Stimulated activated effector memory CD8-positive, alpha-beta T cell treated with anti-CD3 and anti-CD28 coated beads, Interleukin-12 subunit alpha, Interleukin-12 subunit beta, amount 100 ng/mL, for 72 hours (primary cell): ENCODE results near the gene TMIGD1.
A peak's percentile ranks its signal among the peaks of the same experiment; 100 is the strongest.

Source experiments
- ATAC-seq: fragments of 150-1000 bp; cut with Tn5 transposase; 2 replicates; pipeline ENCODE4 v1.10.0; 2021
- DNase-seq, 2 donors: peaks; one replicate each; pipeline ENCODE4 v3.0.0; 2021 to 2022; ENCODE audit warnings: low spot score in 2 of 2
- H3K27ac Mint-ChIP-seq: one replicate; pipeline ENCODE4 v1.8.0; 2022; ENCODE audit warnings: mild to moderate bottlenecking, mixed read lengths
- H3K36me3 Mint-ChIP-seq: one replicate; pipeline ENCODE4 v1.8.0; 2022; ENCODE audit warnings: mild to moderate bottlenecking, mixed read lengths
- H3K4me1 Mint-ChIP-seq: one replicate; pipeline ENCODE4 v1.8.0; 2022; ENCODE audit warnings: mixed read lengths
- H3K4me3 Mint-ChIP-seq: one replicate; pipeline ENCODE4 v1.8.0; 2022; ENCODE audit warnings: mild to moderate bottlenecking, mixed read lengths
- H3K9me3 Mint-ChIP-seq: one replicate; pipeline ENCODE4 v1.8.0; 2022; ENCODE audit warnings: mixed read lengths

The TMIGD1 gene

GRCh38 chr17:30292286-30292858, 41.5 kb downstream of the TMIGD1 start:
- peak overlapping the region; percentile 90 for H3K27ac Mint-ChIP-seq

GRCh38 chr17:30291543-30292285, 42.1 kb downstream of the TMIGD1 start, which contains the start of gene BLMH:
Gene BLMH (minus strand): TSS chr17:30291944. CDS start chr17:30291819, 125 bp downstream.
- Mint-ChIP-seq H3K36me3 (peaks cover 37% of the 10 kb centered on the region), H3K4me3 (peak within 1 kb of the TSS; percentile 81), H3K9me3 (no peaks in the 10 kb centered on the region), H3K27ac (peak within 1 kb of the TSS; percentile 90), H3K4me1 (peaks cover 10% of the 10 kb centered on the region)
- DNase-seq (peak; percentile 77 to 90), ATAC-seq (peak; percentile 86)

More at GRCh38 chr17:30292286-30292858, 41.5 kb downstream of the TMIGD1 start:
- Mint-ChIP-seq H3K4me1 (peaks cover 10% of the 10 kb centered on the region), H3K4me3 (peak overlapping the region; percentile 81), H3K9me3 (no peaks in the 10 kb centered on the region), H3K36me3 (peaks cover 30% of the 10 kb centered on the region)
- DNase-seq (no peak), ATAC-seq (no peak)

- Mint-ChIP-seq H3K9me3 (no peaks in the 10 kb centered on the region), H3K27ac (peak overlapping the region; percentile 90), H3K4me3 (peak overlapping the region; percentile 81), H3K36me3 (peaks cover 45% of the 10 kb centered on the region), H3K4me1 (peaks cover 10% of the 10 kb centered on the region)
- peak; percentile 89 for ATAC-seq
- DNase-seq = peak in 1 of 2 donors; percentile 83
Measured at GRCh38 chr17:30290696-30291542, 42.9 kb downstream of the TMIGD1 start.

GRCh38 chr17:30290077-30290476, 43.8 kb downstream of the TMIGD1 start:
- Mint-ChIP-seq H3K27ac (no peak overlapping the region), H3K9me3 (no peaks in the 10 kb centered on the region), H3K4me1 (peaks cover 10% of the 10 kb centered on the region), H3K4me3 (peak overlapping the region; percentile 81), H3K36me3 (peaks cover 53% of the 10 kb centered on the region)
- ATAC-seq (no peak), DNase-seq (no peak)

GRCh38 chr17:30279156-30279555, 54.7 kb downstream of the TMIGD1 start:
- no peak for ATAC-seq
- Mint-ChIP-seq H3K4me3 (no peak overlapping the region), H3K36me3 (peaks cover 84% of the 10 kb centered on the region), H3K9me3 (no peaks in the 10 kb centered on the region), H3K27ac (no peak overlapping the region), H3K4me1 (peaks cover 6% of the 10 kb centered on the region)
- no peak for DNase-seq

- Mint-ChIP-seq H3K4me1 (peaks cover 6% of the 10 kb centered on the region), H3K36me3 (peaks cover 84% of the 10 kb centered on the region)
- DNase-seq = no peak
Measured at GRCh38 chr17:30278032-30278431, 55.8 kb downstream of the TMIGD1 start.

GRCh38 chr17:30275911-30276310, 57.9 kb downstream of the TMIGD1 start:
- peaks cover 6% of the 10 kb centered on the region for H3K4me1 Mint-ChIP-seq
- H3K4me3 Mint-ChIP-seq = no peak overlapping the region
- DNase-seq (no peak), ATAC-seq (no peak)
- peaks cover 84% of the 10 kb centered on the region for H3K36me3 Mint-ChIP-seq
- H3K27ac Mint-ChIP-seq = peak overlapping the region; percentile 32
- no peaks in the 10 kb centered on the region for H3K9me3 Mint-ChIP-seq

More at GRCh38 chr17:30278032-30278431, 55.8 kb downstream of the TMIGD1 start:
- ATAC-seq = no peak
- H3K4me3 Mint-ChIP-seq = no peak overlapping the region
- no peaks in the 10 kb centered on the region for H3K9me3 Mint-ChIP-seq
- H3K27ac Mint-ChIP-seq = no peak overlapping the region

- peaks cover 6% of the 10 kb centered on the region for H3K4me1 Mint-ChIP-seq
- H3K36me3 Mint-ChIP-seq = peaks cover 84% of the 10 kb centered on the region
- H3K9me3 Mint-ChIP-seq = no peaks in the 10 kb centered on the region
- peak overlapping the region; percentile 52 for H3K27ac Mint-ChIP-seq
- ATAC-seq (no peak), DNase-seq (no peak)
- H3K4me3 Mint-ChIP-seq = no peak overlapping the region
Measured at GRCh38 chr17:30274887-30275286, 59.0 kb downstream of the TMIGD1 start.

GRCh38 chr17:30273373-30273772, 60.5 kb downstream of the TMIGD1 start:
- ATAC-seq = no peak
- Mint-ChIP-seq H3K36me3 (peaks cover 89% of the 10 kb centered on the region), H3K27ac (no peak overlapping the region), H3K4me3 (no peak overlapping the region), H3K4me1 (peaks cover 6% of the 10 kb centered on the region), H3K9me3 (no peaks in the 10 kb centered on the region)
- no peak for DNase-seq

GRCh38 chr17:30271102-30271501, 62.8 kb downstream of the TMIGD1 start:
- H3K36me3 Mint-ChIP-seq = peaks cover 100% of the 10 kb centered on the region
- no peak overlapping the region for H3K27ac Mint-ChIP-seq
- DNase-seq (no peak), ATAC-seq (no peak)
- H3K4me3 Mint-ChIP-seq = no peak overlapping the region
- no peaks in the 10 kb centered on the region for H3K4me1 Mint-ChIP-seq
- H3K9me3 Mint-ChIP-seq = no peaks in the 10 kb centered on the region

GRCh38 chr17:30267625-30268024, 66.2 kb downstream of the TMIGD1 start:
- no peaks in the 10 kb centered on the region for H3K9me3 Mint-ChIP-seq
- no peak overlapping the region for H3K27ac Mint-ChIP-seq
- H3K36me3 Mint-ChIP-seq = peaks cover 99% of the 10 kb centered on the region

More at GRCh38 chr17:30267625-30268024, 66.2 kb downstream of the TMIGD1 start:
- no peak overlapping the region for H3K4me3 Mint-ChIP-seq
- DNase-seq (no peak), ATAC-seq (no peak)
- no peaks in the 10 kb centered on the region for H3K4me1 Mint-ChIP-seq
